HepG2 (cell line): ENCODE data around the gene FOXA1. TPM values are rescaled to one million over a fixed set of nuclear protein-coding genes. Genes with fewer than 3 reads are reported as not detected.

Experiments used
- DMAP1 ChIP-seq: IDR thresholded peaks from 2 replicates; pipeline ENCODE4 v1.6.1; 2016
- HMG20A ChIP-seq: IDR thresholded peaks from 2 replicates; pipeline ENCODE4 v1.6.1; 2016; ENCODE audit warnings: borderline replicate concordance
- HMG20B ChIP-seq: conservative IDR thresholded peaks from 2 replicates; pipeline ENCODE4 v1.6.1; 2016; ENCODE audit warnings: missing genetic modification reagents, missing compliant biosample characterization
- HNF1A ChIP-seq, 2 experiments: sonication (generic) in 1 of 2; formaldehyde crosslinking in 1 of 2; IDR thresholded peaks; 2 replicates each; pipeline versions ENCODE4 v1.4.0 to v1.6.1; 2016 to 2020; ENCODE audit warnings: borderline replicate concordance in 1 of 2, low read depth in 1 of 2, mild to moderate bottlenecking in 1 of 2, missing genetic modification reagents in 1 of 2
- KLF16 ChIP-seq, 2 experiments: sonication (generic) in 1 of 2; formaldehyde crosslinking in 1 of 2; IDR thresholded peaks; 2 replicates each; pipeline versions ENCODE4 v1.6.1 to v1.8.0; 2016 to 2023; ENCODE audit warnings: missing genetic modification reagents in 2 of 2, missing compliant biosample characterization in 1 of 2
- LRRFIP1 ChIP-seq: sonication (generic); formaldehyde crosslinking; conservative IDR thresholded peaks from 2 replicates; pipeline ENCODE4 v1.4.0; 2020; ENCODE audit warnings: missing genetic modification reagents
- NFIC ChIP-seq: IDR thresholded peaks from 2 replicates; pipeline ENCODE4 v1.6.1; 2012; ENCODE audit warnings: mild to moderate bottlenecking, low read length, inconsistent platforms
- ONECUT2 ChIP-seq: sonication (generic); formaldehyde crosslinking; IDR thresholded peaks from 2 replicates; pipeline ENCODE4 v1.4.0; 2020; ENCODE audit warnings: missing genetic modification reagents
- PAWR ChIP-seq: sonication (generic); formaldehyde crosslinking; IDR thresholded peaks from 2 replicates; pipeline ENCODE4 v1.4.0; 2020; ENCODE audit warnings: missing genetic modification reagents, mild to moderate bottlenecking, borderline replicate concordance
- SMARCE1 ChIP-seq: fragments of 450-650 bp; IDR thresholded peaks from 2 replicates; pipeline ENCODE4 v1.6.1; 2017; ENCODE audit warnings: borderline replicate concordance
- TAF15 ChIP-seq: fragments of 200-400 bp; formaldehyde crosslinking; IDR thresholded peaks from one replicate; pipeline ENCODE4 v1.6.1; 2018; ENCODE audit warnings: mild to moderate bottlenecking, low read depth, low read length; ENCODE audit not compliant: poor library complexity, severe bottlenecking
- ZMYM2 ChIP-seq: sonication (generic); formaldehyde crosslinking; IDR thresholded peaks from 2 replicates; pipeline ENCODE4 v1.8.0; 2022; ENCODE audit warnings: mild to moderate bottlenecking, missing genetic modification reagents
- ZNF256 ChIP-seq: sonication (generic); formaldehyde crosslinking; conservative IDR thresholded peaks from 2 replicates; pipeline ENCODE4 v1.4.0; 2020; ENCODE audit warnings: missing genetic modification reagents
- ZNF282 ChIP-seq: fragments of 450-650 bp; IDR thresholded peaks from 2 replicates; pipeline ENCODE4 v1.6.1; 2018; ENCODE audit not compliant: partially characterized antibody
- ZNF335 ChIP-seq: sonication (generic); formaldehyde crosslinking; IDR thresholded peaks from 2 replicates; pipeline ENCODE4 v1.4.0; 2020; ENCODE audit warnings: missing genetic modification reagents
- ZNF503 ChIP-seq: sonication (generic); formaldehyde crosslinking; IDR thresholded peaks from 2 replicates; pipeline ENCODE4 v1.4.0; 2020; ENCODE audit warnings: missing genetic modification reagents
- ZNF530 ChIP-seq: sonication (generic); formaldehyde crosslinking; IDR thresholded peaks from 2 replicates; pipeline ENCODE4 v1.5.0; 2020; ENCODE audit warnings: low read depth, mild to moderate bottlenecking, missing genetic modification reagents
- ZNF7 ChIP-seq: IDR thresholded peaks from 2 replicates; pipeline ENCODE4 v1.6.1; 2016; ENCODE audit warnings: missing biosample characterization, missing genetic modification reagents
- ZSCAN5A ChIP-seq: sonication (generic); formaldehyde crosslinking; IDR thresholded peaks from 2 replicates; pipeline ENCODE4 v1.8.0; 2022; ENCODE audit warnings: mild to moderate bottlenecking, missing genetic modification reagents, borderline replicate concordance
- polyA plus RNA-seq, 8 experiments: library from polyadenylated mRNA; depleted of rRNA in 3 of 8; stranded (reverse) in 7 of 8; unstranded in 1 of 8; fragments of >200 nt; fragmentation: Illumina TruSeq in 4 of 8; extraction: Trizol in 4 of 8; gene quantifications; 2 replicates each; pipeline versions ENCODE4 v1.2.1 to v1.2.3, GENCODE V29; 2011 to 2016; ENCODE audit warnings: low read depth in 4 of 8, missing spikeins in 1 of 8, mixed read lengths in 1 of 8; ENCODE audit not compliant: insufficient read depth in 1 of 8
- total RNA-seq, 5 experiments: library from RNA; depleted of rRNA; stranded (reverse); fragments of >200 nt; fragmentation: Illumina TruSeq; extraction: Trizol; gene quantifications; 2 replicates each; pipeline ENCODE4 v1.2.3, GENCODE V29; 2016; ENCODE audit warnings: low read depth in 1 of 5

FOXA1 gene
- total and polyA plus RNA-seq, 2 of the 13 experiments (the other 11 are each of a cell fraction or from before 2014, with no cell fraction given), result 43.4 to 58.6 TPM

- TF ChIP-seq TAF15, result peak; percentile 91
- no peak for TF ChIP-seq PAWR
- TF ChIP-seq SMARCE1, result no peak
- no peak; the same call in 1 of the 2 replicates for TF ChIP-seq DMAP1
- no peak for TF ChIP-seq ZNF282
- peak; percentile 9 to 79; a peak in 1 of 4 replicates for TF ChIP-seq KLF16 (CRISPR knock-in tag; IDR thresholded peaks at IDR 0.05)
- TF ChIP-seq HNF1A (IDR thresholded peaks at IDR 0.05; ENCODE audit: low read depth), result no peak
- TF ChIP-seq HNF1A (CRISPR knock-in tag; IDR thresholded peaks at IDR 0.05; ENCODE audit: borderline replicate concordance), result peak; percentile 64
- no peak for TF ChIP-seq ZNF335 (CRISPR knock-in tag)
- peak; percentile 19; the same call in 1 of the 2 replicates for TF ChIP-seq ZNF7 (CRISPR knock-in tag)
- TF ChIP-seq ZNF530, result peak; percentile 71; the same call in 1 of the 2 replicates
- peak; percentile 80; the same call in 1 of the 2 replicates for TF ChIP-seq ZMYM2 (CRISPR knock-in tag)
- TF ChIP-seq ONECUT2, result no peak
- peak; percentile 26; the same call in 1 of the 2 replicates for TF ChIP-seq HMG20A (CRISPR knock-in tag)
- no peak for TF ChIP-seq HMG20B (CRISPR knock-in tag)
- TF ChIP-seq ZNF256 (CRISPR knock-in tag), result peak; percentile 84; the same call in 1 of the 2 replicates
- peak; percentile 56; the same call in 1 of the 2 replicates for TF ChIP-seq ZNF503 (CRISPR knock-in tag)
- peak; percentile 81; the same call in 1 of the 2 replicates for TF ChIP-seq ZSCAN5A
- no peak for TF ChIP-seq LRRFIP1 (CRISPR knock-in tag)
- no peak for TF ChIP-seq NFIC
Measured at GRCh38 chr14:37587881-37588666, 7.0 kb downstream of the FOXA1 start (continued).
